ENCODE results near the gene OR10D3.
"Not testable (repeated sequence)": the region's sequence is repeated elsewhere in the genome, so short reads cannot be mapped to it uniquely, and the experiment has no call there.

Gene OR10D3

GRCh38 chr11:124195189-124195734 is 12.1 kb downstream of the OR10D3 start:
- DNase-seq, result no peak

GRCh38 chr11:124197999-124198398 is 14.9 kb downstream of the OR10D3 start:
- DNase-seq, result no peak

GRCh38 chr11:124198897-124199296 is 15.8 kb downstream of the OR10D3 start:
- no peak for DNase-seq

- DNase-seq, result no peak
Measured at GRCh38 chr11:124199702-124200101, 16.6 kb downstream of the OR10D3 start.

GRCh38 chr11:124200671-124201070 is 17.5 kb downstream of the OR10D3 start:
- no peak for DNase-seq

- no peak for DNase-seq
Measured at GRCh38 chr11:124202951-124203350, 19.8 kb downstream of the OR10D3 start.

- no peak for DNase-seq
Measured at GRCh38 chr11:124204008-124204407, 20.9 kb downstream of the OR10D3 start.

- DNase-seq, result no peak
Measured at GRCh38 chr11:124207102-124207792, 24.1 kb downstream of the OR10D3 start.

GRCh38 chr11:124209824-124210357 is 26.7 kb downstream of the OR10D3 start:
- DNase-seq, result no peak

GRCh38 chr11:124210421-124210820 is 27.3 kb downstream of the OR10D3 start:
- no peak for DNase-seq

GRCh38 chr11:124211321-124211720 is 28.2 kb downstream of the OR10D3 start:
- DNase-seq, result no peak

GRCh38 chr11:124214027-124214426 is 30.9 kb downstream of the OR10D3 start:
- no peak for DNase-seq

- DNase-seq, result no peak
Measured at GRCh38 chr11:124219126-124219525, 36.0 kb downstream of the OR10D3 start.

GRCh38 chr11:124222407-124222806 is 39.3 kb downstream of the OR10D3 start:
- no peak for DNase-seq

GRCh38 chr11:124224618-124225423 is 41.7 kb downstream of the OR10D3 start:
- DNase-seq, result not testable (repeated sequence)

- no peak for DNase-seq
Measured at GRCh38 chr11:124225471-124225870, 42.3 kb downstream of the OR10D3 start.

- no peak for DNase-seq
Measured at GRCh38 chr11:124233376-124233775, 50.2 kb downstream of the OR10D3 start.

Data from C1 segment of cervical spinal cord (tissue), 14 donors.